ENCODE measurements around the gene ZNF654.
"Not testable (repeated sequence)": the region's sequence is repeated elsewhere in the genome, so short reads cannot be mapped to it uniquely, and the experiment has no call there.

The ZNF654 gene

DNA sequence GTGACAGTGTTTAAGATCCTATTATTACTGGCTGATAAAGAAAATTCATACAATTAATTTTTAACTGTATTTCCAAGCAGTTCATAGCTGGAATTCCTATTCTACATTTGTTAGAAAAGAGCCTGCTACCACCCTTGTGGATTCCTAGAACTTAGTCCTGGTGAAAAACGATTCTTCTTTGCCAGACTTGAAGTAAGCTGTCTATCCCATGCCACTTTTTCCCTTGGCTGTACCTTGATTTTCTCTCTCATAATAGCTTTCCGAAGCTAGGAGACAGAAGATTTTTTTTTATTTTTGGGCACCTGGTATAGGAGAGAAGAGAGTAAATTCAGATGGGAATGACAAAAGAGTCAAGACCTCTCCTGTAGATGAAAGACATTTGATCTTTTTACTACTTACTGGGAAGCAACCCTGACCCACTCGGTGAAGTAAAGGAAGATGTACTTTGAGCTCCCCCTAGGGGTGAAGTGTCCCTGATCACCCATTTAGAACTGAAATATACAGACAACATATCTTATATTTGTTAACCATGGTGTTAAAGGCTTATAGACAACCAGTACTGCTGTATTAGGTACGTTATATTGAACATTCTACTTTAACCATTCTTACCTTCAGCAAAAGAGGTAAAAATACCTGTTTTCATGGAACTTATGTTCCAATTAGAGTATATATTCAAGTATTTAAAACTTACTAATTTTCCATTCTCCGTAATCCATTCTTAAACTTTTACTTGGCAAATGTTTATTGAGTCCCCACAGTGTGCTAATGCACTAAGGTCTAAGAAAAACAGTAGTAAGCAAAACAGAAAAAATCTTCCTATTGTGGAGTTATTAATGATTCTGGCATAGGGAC is 54.5 kb downstream of the ZNF654 start:
- DNase-seq: peak; percentile 58
- Histone ChIP-seq H3K27ac (no peak overlapping the region), H3K36me3 (peaks cover 19% of the 10 kb centered on the region), H3K4me3 (ENCODE audit: low read depth, low read length) (no peak overlapping the region), H3K9me3 (ENCODE audit: severe bottlenecking) (no peaks in the 10 kb centered on the region), H3K27me3 (ENCODE audit: insufficient read depth, low read depth, severe bottlenecking) (no peaks in the 10 kb centered on the region)
- peak; percentile 67 for TF ChIP-seq CTCF (IDR thresholded peaks at IDR 0.05; ENCODE audit: low read depth, low read length)

GRCh38 chr3:88114878-88115549 is 56.0 kb downstream of the ZNF654 start:
- no peak overlapping the region for H3K4me3 ChIP-seq (ENCODE audit: low read depth, low read length)
- no peaks in the 10 kb centered on the region for H3K9me3 ChIP-seq (ENCODE audit: severe bottlenecking)
- H3K36me3 ChIP-seq: peaks cover 20% of the 10 kb centered on the region
- H3K27me3 ChIP-seq (ENCODE audit: insufficient read depth, low read depth, severe bottlenecking): no peaks in the 10 kb centered on the region
- DNase-seq: no peak
- no peak overlapping the region for H3K27ac ChIP-seq
- no peak for TF ChIP-seq CTCF (IDR thresholded peaks at IDR 0.05; ENCODE audit: low read depth, low read length)

DNA sequence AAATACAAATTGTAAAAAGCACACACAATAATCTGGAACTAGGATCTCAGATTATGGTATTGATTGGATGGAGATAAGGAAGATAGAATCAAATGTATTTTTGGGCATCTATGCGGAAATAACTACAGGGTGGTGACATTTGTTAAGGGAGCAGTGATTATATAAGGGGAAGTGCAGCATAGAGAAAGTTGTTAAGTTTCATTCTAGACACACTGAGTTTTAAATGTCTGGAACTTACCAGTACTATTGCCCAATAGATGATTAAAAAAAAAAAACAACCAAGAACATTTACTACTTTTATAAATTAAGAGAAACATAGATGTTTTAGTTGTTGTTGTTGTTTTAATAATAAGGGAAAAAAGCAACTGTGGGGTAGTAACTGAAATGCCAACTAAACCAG is 58.6 kb downstream of the ZNF654 start:
- DNase-seq: no peak
- H3K36me3 ChIP-seq: peaks cover 22% of the 10 kb centered on the region
- H3K27ac ChIP-seq: no peak overlapping the region
- H3K27me3 ChIP-seq (ENCODE audit: insufficient read depth, low read depth, severe bottlenecking): no peaks in the 10 kb centered on the region
- no peak for TF ChIP-seq CTCF (IDR thresholded peaks at IDR 0.05; ENCODE audit: low read depth, low read length)
- no peak overlapping the region for H3K4me3 ChIP-seq (ENCODE audit: low read depth, low read length)
- no peaks in the 10 kb centered on the region for H3K9me3 ChIP-seq (ENCODE audit: severe bottlenecking)

DNA sequence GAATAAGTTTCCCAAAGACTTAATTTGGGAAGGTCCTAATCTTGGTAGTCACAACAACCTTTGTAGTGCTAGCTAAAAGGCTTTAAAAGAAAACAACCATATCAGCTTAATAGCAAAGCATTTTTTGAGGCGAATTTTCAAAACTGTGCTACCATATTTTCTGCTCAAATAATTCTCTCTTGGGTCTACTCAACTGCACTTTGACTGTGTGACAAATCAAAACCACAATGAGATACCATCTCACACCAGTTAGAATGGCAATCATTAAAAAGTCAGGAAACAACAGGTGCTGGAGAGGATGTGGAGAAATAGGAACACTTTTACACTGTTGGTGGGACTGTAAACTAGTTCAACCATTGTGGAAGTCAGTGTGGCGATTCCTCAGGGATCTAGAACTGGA is 59.5 kb downstream of the ZNF654 start:
- not testable (repeated sequence) for H3K27me3 ChIP-seq (ENCODE audit: insufficient read depth, low read depth, severe bottlenecking); H3K27ac ChIP-seq; H3K9me3 ChIP-seq (ENCODE audit: severe bottlenecking); DNase-seq; H3K4me3 ChIP-seq (ENCODE audit: low read depth, low read length)
- H3K36me3 ChIP-seq: peaks cover 22% of the 10 kb centered on the region

DNA sequence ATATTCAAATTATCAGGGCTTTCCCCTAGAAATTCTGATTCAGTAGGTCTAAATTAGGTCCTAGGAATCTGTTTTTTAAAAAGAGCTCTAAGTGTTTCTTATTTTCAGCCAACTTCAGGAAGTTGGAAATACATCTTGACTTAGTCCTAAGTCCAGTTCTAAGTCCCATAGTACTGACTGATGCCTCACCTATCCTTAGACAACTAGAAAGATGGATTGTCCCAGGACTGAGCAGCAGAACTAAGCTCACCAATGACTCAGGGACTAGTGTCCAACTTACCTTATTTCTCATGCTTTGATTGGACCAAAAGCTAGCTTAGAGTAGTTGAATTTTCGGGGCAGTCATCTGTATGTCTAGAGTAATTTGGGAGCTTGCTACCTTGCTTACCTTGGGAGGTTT is 64.5 kb downstream of the ZNF654 start:
- TF ChIP-seq CTCF (IDR thresholded peaks at IDR 0.05; ENCODE audit: low read depth, low read length): no peak
- Histone ChIP-seq H3K27me3 (ENCODE audit: insufficient read depth, low read depth, severe bottlenecking) (no peaks in the 10 kb centered on the region), H3K9me3 (ENCODE audit: severe bottlenecking) (no peaks in the 10 kb centered on the region), H3K36me3 (peaks cover 3% of the 10 kb centered on the region), H3K4me3 (ENCODE audit: low read depth, low read length) (no peak overlapping the region), H3K27ac (no peak overlapping the region)
- DNase-seq: no peak

GRCh38 chr3:88131695-88132094 is 72.6 kb downstream of the ZNF654 start:
- no peak for DNase-seq
- no peak overlapping the region for H3K4me3 ChIP-seq (ENCODE audit: low read depth, low read length)
- H3K36me3 ChIP-seq: peaks cover 25% of the 10 kb centered on the region
- H3K27ac ChIP-seq: no peak overlapping the region
- no peak for TF ChIP-seq CTCF (IDR thresholded peaks at IDR 0.05; ENCODE audit: low read depth, low read length)
- no peaks in the 10 kb centered on the region for H3K9me3 ChIP-seq (ENCODE audit: severe bottlenecking)
- H3K27me3 ChIP-seq (ENCODE audit: insufficient read depth, low read depth, severe bottlenecking): no peaks in the 10 kb centered on the region
